Stimulated activated effector memory CD8-positive, alpha-beta T cell treated with anti-CD3 and anti-CD28 coated beads, Interleukin-12 subunit alpha, Interleukin-12 subunit beta, amount 100 ng/mL, for 72 hours (primary cell): ENCODE measurements around the gene DYNLT2.

ENCODE experiments used
- ATAC-seq: fragments of 150-1000 bp; cut with Tn5 transposase; 2 replicates; pipeline ENCODE4 v1.10.0; 2021
- DNase-seq, 2 donors: peaks; one replicate each; pipeline ENCODE4 v3.0.0; 2021 to 2022; ENCODE audit warnings: low spot score in 2 of 2
- H3K27ac Mint-ChIP-seq: one replicate; pipeline ENCODE4 v1.8.0; 2022; ENCODE audit warnings: mild to moderate bottlenecking, mixed read lengths
- H3K36me3 Mint-ChIP-seq: one replicate; pipeline ENCODE4 v1.8.0; 2022; ENCODE audit warnings: mild to moderate bottlenecking, mixed read lengths
- H3K4me1 Mint-ChIP-seq: one replicate; pipeline ENCODE4 v1.8.0; 2022; ENCODE audit warnings: mixed read lengths
- H3K4me3 Mint-ChIP-seq: one replicate; pipeline ENCODE4 v1.8.0; 2022; ENCODE audit warnings: mild to moderate bottlenecking, mixed read lengths
- H3K9me3 Mint-ChIP-seq: one replicate; pipeline ENCODE4 v1.8.0; 2022; ENCODE audit warnings: mixed read lengths

Gene DYNLT2

GRCh38 chr6:169788809-169789145, 37.4 kb upstream of the DYNLT2 start:
- Mint-ChIP-seq H3K27ac (no peak overlapping the region), H3K4me1 (peaks cover 22% of the 10 kb centered on the region), H3K4me3 (peak overlapping the region; percentile 75), H3K36me3 (peaks cover 6% of the 10 kb centered on the region), H3K9me3 (no peaks in the 10 kb centered on the region)
- ATAC-seq (no peak), DNase-seq (no peak)

- no peak overlapping the region for H3K27ac Mint-ChIP-seq
- peaks cover 11% of the 10 kb centered on the region for H3K36me3 Mint-ChIP-seq
- no peak for DNase-seq
- H3K9me3 Mint-ChIP-seq: no peaks in the 10 kb centered on the region
- ATAC-seq: no peak
- no peak overlapping the region for H3K4me3 Mint-ChIP-seq
- peaks cover 22% of the 10 kb centered on the region for H3K4me1 Mint-ChIP-seq
Observed at GRCh38 chr6:169787797-169788196, 36.4 kb upstream of the DYNLT2 start.

- DNase-seq: no peak
- ATAC-seq: no peak
- no peak overlapping the region for H3K27ac Mint-ChIP-seq
- H3K4me3 Mint-ChIP-seq: no peak overlapping the region
- H3K4me1 Mint-ChIP-seq: peaks cover 19% of the 10 kb centered on the region
- no peaks in the 10 kb centered on the region for H3K9me3 Mint-ChIP-seq
- H3K36me3 Mint-ChIP-seq: peaks cover 12% of the 10 kb centered on the region
Observed at GRCh38 chr6:169786349-169786748, 35.0 kb upstream of the DYNLT2 start.

- no peak overlapping the region for H3K27ac Mint-ChIP-seq
- H3K4me3 Mint-ChIP-seq: no peak overlapping the region
- no peaks in the 10 kb centered on the region for H3K9me3 Mint-ChIP-seq
- no peak for ATAC-seq
- H3K4me1 Mint-ChIP-seq: peaks cover 11% of the 10 kb centered on the region
- peaks cover 20% of the 10 kb centered on the region for H3K36me3 Mint-ChIP-seq
- no peak for DNase-seq
Observed at GRCh38 chr6:169785566-169785965, 34.2 kb upstream of the DYNLT2 start.

- peaks cover 21% of the 10 kb centered on the region for H3K36me3 Mint-ChIP-seq
- no peak overlapping the region for H3K4me3 Mint-ChIP-seq
- ATAC-seq (no peak), DNase-seq (no peak)
- H3K4me1 Mint-ChIP-seq: peaks cover 4% of the 10 kb centered on the region
- no peaks in the 10 kb centered on the region for H3K9me3 Mint-ChIP-seq
- H3K27ac Mint-ChIP-seq: no peak overlapping the region
Observed at GRCh38 chr6:169784821-169785340, 33.5 kb upstream of the DYNLT2 start.

- no peak overlapping the region for H3K4me3 Mint-ChIP-seq
- no peak overlapping the region for H3K27ac Mint-ChIP-seq
- no peak for ATAC-seq
- DNase-seq: no peak
- peaks cover 24% of the 10 kb centered on the region for H3K36me3 Mint-ChIP-seq
- H3K4me1 Mint-ChIP-seq: no peaks in the 10 kb centered on the region
- no peaks in the 10 kb centered on the region for H3K9me3 Mint-ChIP-seq
Observed at GRCh38 chr6:169783971-169784820, 32.8 kb upstream of the DYNLT2 start.

- Mint-ChIP-seq H3K4me3 (no peak overlapping the region), H3K4me1 (no peaks in the 10 kb centered on the region), H3K27ac (no peak overlapping the region), H3K9me3 (no peaks in the 10 kb centered on the region), H3K36me3 (peaks cover 26% of the 10 kb centered on the region)
- DNase-seq: no peak
- no peak for ATAC-seq
Observed at GRCh38 chr6:169783401-169783800, 32.0 kb upstream of the DYNLT2 start.

GRCh38 chr6:169782966-169783365, 31.6 kb upstream of the DYNLT2 start:
- H3K9me3 Mint-ChIP-seq: no peaks in the 10 kb centered on the region
- no peak overlapping the region for H3K4me3 Mint-ChIP-seq
- no peak for ATAC-seq
- H3K36me3 Mint-ChIP-seq: peaks cover 31% of the 10 kb centered on the region
- no peak for DNase-seq
- no peaks in the 10 kb centered on the region for H3K4me1 Mint-ChIP-seq
- no peak overlapping the region for H3K27ac Mint-ChIP-seq

GRCh38 chr6:169780571-169781091, 29.3 kb upstream of the DYNLT2 start:
- H3K27ac Mint-ChIP-seq: no peak overlapping the region
- H3K4me1 Mint-ChIP-seq: no peaks in the 10 kb centered on the region
- peaks cover 49% of the 10 kb centered on the region for H3K36me3 Mint-ChIP-seq
- no peaks in the 10 kb centered on the region for H3K9me3 Mint-ChIP-seq
- DNase-seq (no peak), ATAC-seq (no peak)
- H3K4me3 Mint-ChIP-seq: no peak overlapping the region

- H3K4me1 Mint-ChIP-seq: no peaks in the 10 kb centered on the region
- no peak overlapping the region for H3K4me3 Mint-ChIP-seq
- peaks cover 56% of the 10 kb centered on the region for H3K36me3 Mint-ChIP-seq
- DNase-seq (no peak), ATAC-seq (no peak)
- H3K9me3 Mint-ChIP-seq: no peaks in the 10 kb centered on the region
- no peak overlapping the region for H3K27ac Mint-ChIP-seq
Observed at GRCh38 chr6:169779896-169780295, 28.5 kb upstream of the DYNLT2 start.

- Mint-ChIP-seq H3K4me1 (no peaks in the 10 kb centered on the region), H3K4me3 (no peak overlapping the region), H3K36me3 (peaks cover 56% of the 10 kb centered on the region), H3K9me3 (no peaks in the 10 kb centered on the region), H3K27ac (no peak overlapping the region)
- ATAC-seq (no peak), DNase-seq (no peak)
Observed at GRCh38 chr6:169779092-169779815, 27.9 kb upstream of the DYNLT2 start.

GRCh38 chr6:169778646-169779045, 27.3 kb upstream of the DYNLT2 start:
- DNase-seq (no peak), ATAC-seq (no peak)
- no peak overlapping the region for H3K27ac Mint-ChIP-seq
- H3K4me3 Mint-ChIP-seq: no peak overlapping the region
- H3K36me3 Mint-ChIP-seq: peaks cover 55% of the 10 kb centered on the region
- H3K9me3 Mint-ChIP-seq: no peaks in the 10 kb centered on the region
- H3K4me1 Mint-ChIP-seq: no peaks in the 10 kb centered on the region

GRCh38 chr6:169777896-169778295, 26.5 kb upstream of the DYNLT2 start:
- Mint-ChIP-seq H3K27ac (no peak overlapping the region), H3K4me1 (no peaks in the 10 kb centered on the region), H3K9me3 (no peaks in the 10 kb centered on the region), H3K36me3 (peaks cover 59% of the 10 kb centered on the region), H3K4me3 (no peak overlapping the region)
- no peak for DNase-seq
- no peak for ATAC-seq

GRCh38 chr6:169776379-169776778, 25.0 kb upstream of the DYNLT2 start:
- peaks cover 70% of the 10 kb centered on the region for H3K36me3 Mint-ChIP-seq
- no peak overlapping the region for H3K4me3 Mint-ChIP-seq
- H3K9me3 Mint-ChIP-seq: no peaks in the 10 kb centered on the region
- peak overlapping the region; percentile 48 for H3K27ac Mint-ChIP-seq
- ATAC-seq (no peak), DNase-seq (no peak)
- no peaks in the 10 kb centered on the region for H3K4me1 Mint-ChIP-seq

GRCh38 chr6:169775321-169775720, 23.9 kb upstream of the DYNLT2 start:
- no peaks in the 10 kb centered on the region for H3K4me1 Mint-ChIP-seq
- ATAC-seq: no peak
- H3K9me3 Mint-ChIP-seq: no peaks in the 10 kb centered on the region
- H3K4me3 Mint-ChIP-seq: no peak overlapping the region
- H3K27ac Mint-ChIP-seq: no peak overlapping the region
- no peak for DNase-seq
- peaks cover 72% of the 10 kb centered on the region for H3K36me3 Mint-ChIP-seq

GRCh38 chr6:169774347-169774746, 23.0 kb upstream of the DYNLT2 start:
- DNase-seq (peak in 1 of 2 donors; percentile 25), ATAC-seq (no peak)
- Mint-ChIP-seq H3K36me3 (peaks cover 80% of the 10 kb centered on the region), H3K9me3 (no peaks in the 10 kb centered on the region), H3K4me1 (no peaks in the 10 kb centered on the region), H3K4me3 (no peak overlapping the region), H3K27ac (no peak overlapping the region)
